ENCODE results near the gene C1orf87.

DNA sequence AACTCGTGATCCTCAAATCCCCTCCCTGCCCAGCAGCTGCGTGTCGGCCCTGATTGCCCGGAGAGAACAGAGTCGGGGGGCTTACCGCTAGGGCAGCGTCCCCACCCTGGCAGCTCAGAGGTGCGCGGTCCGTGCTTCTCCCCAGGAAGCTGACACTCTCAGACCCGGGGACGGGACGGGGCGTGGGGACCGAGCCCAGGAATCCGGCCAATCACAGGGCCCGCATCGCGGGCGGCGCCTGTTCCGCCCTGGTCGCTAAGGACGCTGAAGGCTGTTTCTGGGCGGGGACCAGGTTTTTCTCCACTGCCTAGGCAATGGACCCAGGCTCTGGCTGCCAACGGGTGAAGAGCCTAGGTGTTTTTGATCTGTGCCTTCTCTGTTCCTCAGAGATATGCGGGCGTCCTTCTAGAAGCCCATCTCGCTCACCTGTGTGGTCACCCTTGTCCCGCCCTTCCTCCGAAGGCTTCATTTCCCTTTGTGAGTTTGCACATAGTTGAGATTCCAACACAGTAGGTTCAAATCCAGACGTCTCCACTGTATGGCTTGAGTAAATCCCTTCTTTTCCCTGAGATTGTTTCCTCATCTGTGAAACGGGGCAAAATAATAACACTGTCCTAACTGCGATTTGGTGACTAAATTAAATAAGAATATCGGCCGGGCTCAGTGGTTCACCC is at the start of gene C1orf87:
- TF ChIP-seq CTCF (IDR thresholded peaks at IDR 0.05) (no peak), POLR2A (IDR thresholded peaks at IDR 0.05) (no peak)
